Measurements from ENCODE around the gene AKAP13.

GRCh38 chr15:85704720-85705429 is 324.5 kb downstream of the AKAP13 start:
- TF ChIP-seq POLR2A (IDR thresholded peaks at IDR 0.05): peak in 1 of 2 donors; percentile 49
- peak in 1 of 6 experiments; percentile 17 for TF ChIP-seq CTCF (IDR thresholded peaks at IDR 0.05)
